ENCODE results near the gene ELL2. TPM values are rescaled to one million over a fixed set of nuclear protein-coding genes. Genes with fewer than 3 reads are reported as not detected.

The ELL2 gene
- total RNA-seq, 3 donors from 2014 or later (not counting 1 experiment from before 2014, with no cell fraction given), result 52.8 to 78.2 (median 69.4) TPM

GRCh38 chr5:95918421-95919006 is 43.1 kb downstream of the ELL2 start:
- Mint-ChIP-seq H3K36me3 (no peaks in the 10 kb centered on the region), H3K27ac (no peak overlapping the region), H3K4me3 (no peak overlapping the region), H3K4me1 (peaks cover 15 to 17% of the 10 kb centered on the region in 2 donors), H3K27me3 (ENCODE audit: low read depth in 2 of 2) (no peaks in the 10 kb centered on the region), H3K9me3 (no peaks in the 10 kb centered on the region)
- H3K27me3 ChIP-seq (ENCODE audit: control insufficient read depth, insufficient read depth, low read length), result no peaks in the 10 kb centered on the region
- ATAC-seq, result no peak
- TF ChIP-seq, protein P1, sequence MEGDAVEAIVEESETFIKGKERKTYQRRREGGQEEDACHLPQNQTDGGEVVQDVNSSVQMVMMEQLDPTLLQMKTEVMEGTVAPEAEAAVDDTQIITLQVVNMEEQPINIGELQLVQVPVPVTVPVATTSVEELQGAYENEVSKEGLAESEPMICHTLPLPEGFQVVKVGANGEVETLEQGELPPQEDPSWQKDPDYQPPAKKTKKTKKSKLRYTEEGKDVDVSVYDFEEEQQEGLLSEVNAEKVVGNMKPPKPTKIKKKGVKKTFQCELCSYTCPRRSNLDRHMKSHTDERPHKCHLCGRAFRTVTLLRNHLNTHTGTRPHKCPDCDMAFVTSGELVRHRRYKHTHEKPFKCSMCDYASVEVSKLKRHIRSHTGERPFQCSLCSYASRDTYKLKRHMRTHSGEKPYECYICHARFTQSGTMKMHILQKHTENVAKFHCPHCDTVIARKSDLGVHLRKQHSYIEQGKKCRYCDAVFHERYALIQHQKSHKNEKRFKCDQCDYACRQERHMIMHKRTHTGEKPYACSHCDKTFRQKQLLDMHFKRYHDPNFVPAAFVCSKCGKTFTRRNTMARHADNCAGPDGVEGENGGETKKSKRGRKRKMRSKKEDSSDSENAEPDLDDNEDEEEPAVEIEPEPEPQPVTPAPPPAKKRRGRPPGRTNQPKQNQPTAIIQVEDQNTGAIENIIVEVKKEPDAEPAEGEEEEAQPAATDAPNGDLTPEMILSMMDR (IDR thresholded peaks at IDR 0.05), result no peak
- no peak for DNase-seq
- H3K4me3 ChIP-seq (ENCODE audit: low read length), result no peak overlapping the region
- H3K9me3 ChIP-seq (ENCODE audit: control insufficient read depth, insufficient read depth, low read length), result no peaks in the 10 kb centered on the region
- peaks cover 9% of the 10 kb centered on the region for H3K4me1 ChIP-seq (ENCODE audit: control insufficient read depth, insufficient read depth, low read length)
- no peaks in the 10 kb centered on the region for H3K36me3 ChIP-seq (ENCODE audit: control insufficient read depth, insufficient read depth, low read length)
- intact Hi-C loops (cut with micrococcal nuclease), result no loop called here
- WGBS (ENCODE audit: insufficient coverage), result 100% methylated on average over 2 of the region's 3 CpGs
- no peak overlapping the region for H3K27ac ChIP-seq (ENCODE audit: low read length)

- H3K27ac ChIP-seq (ENCODE audit: low read length), result no peak overlapping the region
- Mint-ChIP-seq H3K4me1 (peaks cover 14 to 17% of the 10 kb centered on the region in 2 donors), H3K27ac (no peak overlapping the region), H3K4me3 (no peak overlapping the region), H3K27me3 (ENCODE audit: low read depth in 2 of 2) (no peaks in the 10 kb centered on the region), H3K36me3 (no peaks in the 10 kb centered on the region), H3K9me3 (no peaks in the 10 kb centered on the region)
- TF ChIP-seq, protein P1 (IDR thresholded peaks at IDR 0.05), result no peak
- H3K4me1 ChIP-seq (ENCODE audit: control insufficient read depth, insufficient read depth, low read length), result peaks cover 5% of the 10 kb centered on the region
- intact Hi-C loops (cut with micrococcal nuclease), result no loop called here
- ATAC-seq, result no peak
- no peak for DNase-seq
- H3K9me3 ChIP-seq (ENCODE audit: control insufficient read depth, insufficient read depth, low read length), result no peaks in the 10 kb centered on the region
- no peaks in the 10 kb centered on the region for H3K36me3 ChIP-seq (ENCODE audit: control insufficient read depth, insufficient read depth, low read length)
- H3K27me3 ChIP-seq (ENCODE audit: control insufficient read depth, insufficient read depth, low read length), result no peaks in the 10 kb centered on the region
- no peak overlapping the region for H3K4me3 ChIP-seq (ENCODE audit: low read length)
These were observed 44.4 kb downstream of the ELL2 start for GRCh38 chr5:95917207-95917606.

GRCh38 chr5:95916687-95917085 is 45.0 kb downstream of the ELL2 start:
- WGBS (ENCODE audit: insufficient coverage), result 86% methylated on average over 3 of the region's 4 CpGs

More at GRCh38 chr5:95916687-95917085, 45.0 kb downstream of the ELL2 start:
- intact Hi-C loops (cut with micrococcal nuclease), result no loop called here
- Mint-ChIP-seq H3K27ac (peak overlapping the region in 1 of 2 donors; percentile 70), H3K27me3 (ENCODE audit: low read depth in 2 of 2) (no peaks in the 10 kb centered on the region), H3K36me3 (no peaks in the 10 kb centered on the region), H3K4me1 (peaks cover 16 to 22% of the 10 kb centered on the region in 2 donors), H3K4me3 (no peak overlapping the region), H3K9me3 (no peaks in the 10 kb centered on the region)
- H3K27ac ChIP-seq (ENCODE audit: low read length), result no peak overlapping the region
- TF ChIP-seq, protein P1 (IDR thresholded peaks at IDR 0.05), result no peak
- H3K4me1 ChIP-seq (ENCODE audit: control insufficient read depth, insufficient read depth, low read length), result peaks cover 7% of the 10 kb centered on the region
- no peaks in the 10 kb centered on the region for H3K36me3 ChIP-seq (ENCODE audit: control insufficient read depth, insufficient read depth, low read length)
- DNase-seq (no peak), ATAC-seq (no peak)
- no peaks in the 10 kb centered on the region for H3K27me3 ChIP-seq (ENCODE audit: control insufficient read depth, insufficient read depth, low read length)
- H3K9me3 ChIP-seq (ENCODE audit: control insufficient read depth, insufficient read depth, low read length), result no peaks in the 10 kb centered on the region
- H3K4me3 ChIP-seq (ENCODE audit: low read length), result no peak overlapping the region

All from natural killer cell (primary cell).